Upper lobe of right lung (tissue), 1 donor: ENCODE results near the gene GRPEL1. TPM values are rescaled to one million over a fixed set of nuclear protein-coding genes. Genes with fewer than 3 reads are reported as not detected.

ENCODE experiments used
- ATAC-seq: fragments of 200-7000 bp; cut with Tn5 transposase; one replicate; pipeline ENCODE4 v1.9.1; 2020; ENCODE audit warnings: mild to moderate bottlenecking, moderate library complexity
- DNase-seq: peaks from one replicate; pipeline ENCODE4 v3.0.0-alpha.2; 2020
- H3K27ac ChIP-seq: fragments of 200-600 bp; one replicate; pipeline ENCODE4 v1.8.0; 2022
- H3K27me3 ChIP-seq: fragments of 200-600 bp; one replicate; pipeline ENCODE4 v1.8.0; 2022; ENCODE audit warnings: mild to moderate bottlenecking
- H3K36me3 ChIP-seq: fragments of 200-600 bp; one replicate; pipeline ENCODE4 v1.8.0; 2022
- H3K4me1 ChIP-seq: fragments of 200-600 bp; one replicate; pipeline ENCODE4 v1.8.0; 2022
- H3K4me3 ChIP-seq: fragments of 200-600 bp; one replicate; pipeline ENCODE4 v1.8.0; 2022; ENCODE audit warnings: mild to moderate bottlenecking
- H3K9me3 ChIP-seq: fragments of 200-600 bp; one replicate; pipeline ENCODE4 v1.8.0; 2022
- intact Hi-C: fragments of 100-400 bp; cut with DNase I; formaldehyde crosslinking; loops from one replicate; pipeline ENCODE4 v1.11.0; 2022
- total RNA-seq: library from RNA; stranded (reverse); fragmentation: NEBNext Ultra II Directional; extraction: Animal tissue kit (Norgen Biotek cat#: 25700); gene quantifications from one replicate; pipeline ENCODE4 v1.2.1, GENCODE V29; 2021
- TF ChIP-seq, protein P1 (sequence below): fragments of 200-600 bp; IDR thresholded peaks from one replicate; pipeline ENCODE4 v1.8.0; 2022; ENCODE audit warnings: antibody characterized with exemption
- donor health status: DM: no; HTN: yes; CAD: no; lungs with severe emphysema.

Gene GRPEL1
- total RNA-seq, 1 donor from 2014 or later = 27.8 TPM

DNA sequence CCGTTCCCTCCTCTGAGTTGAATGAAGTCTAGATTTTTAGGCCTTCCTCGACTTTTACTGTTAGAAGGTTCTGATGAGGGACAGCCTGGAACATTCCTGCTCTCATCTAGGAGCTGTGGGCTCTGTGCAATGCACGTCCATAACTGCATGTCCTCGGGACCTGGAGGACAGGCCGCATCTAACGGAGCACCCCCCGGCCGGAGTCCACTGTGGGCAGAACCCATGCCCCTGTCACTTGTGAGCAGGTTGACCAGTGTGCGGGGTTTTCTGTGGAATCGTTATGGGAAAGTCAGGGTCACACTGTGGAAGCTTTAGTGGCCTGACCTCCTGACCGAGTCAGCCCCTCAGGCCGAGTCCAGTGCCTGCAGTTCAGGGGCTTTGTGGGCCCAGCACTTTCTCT is 44.0 kb downstream of the GRPEL1 start:
- TF ChIP-seq, protein P1, sequence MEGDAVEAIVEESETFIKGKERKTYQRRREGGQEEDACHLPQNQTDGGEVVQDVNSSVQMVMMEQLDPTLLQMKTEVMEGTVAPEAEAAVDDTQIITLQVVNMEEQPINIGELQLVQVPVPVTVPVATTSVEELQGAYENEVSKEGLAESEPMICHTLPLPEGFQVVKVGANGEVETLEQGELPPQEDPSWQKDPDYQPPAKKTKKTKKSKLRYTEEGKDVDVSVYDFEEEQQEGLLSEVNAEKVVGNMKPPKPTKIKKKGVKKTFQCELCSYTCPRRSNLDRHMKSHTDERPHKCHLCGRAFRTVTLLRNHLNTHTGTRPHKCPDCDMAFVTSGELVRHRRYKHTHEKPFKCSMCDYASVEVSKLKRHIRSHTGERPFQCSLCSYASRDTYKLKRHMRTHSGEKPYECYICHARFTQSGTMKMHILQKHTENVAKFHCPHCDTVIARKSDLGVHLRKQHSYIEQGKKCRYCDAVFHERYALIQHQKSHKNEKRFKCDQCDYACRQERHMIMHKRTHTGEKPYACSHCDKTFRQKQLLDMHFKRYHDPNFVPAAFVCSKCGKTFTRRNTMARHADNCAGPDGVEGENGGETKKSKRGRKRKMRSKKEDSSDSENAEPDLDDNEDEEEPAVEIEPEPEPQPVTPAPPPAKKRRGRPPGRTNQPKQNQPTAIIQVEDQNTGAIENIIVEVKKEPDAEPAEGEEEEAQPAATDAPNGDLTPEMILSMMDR = no peak
- H3K36me3 ChIP-seq = peaks cover 39% of the 10 kb centered on the region
- no peak for DNase-seq

DNA sequence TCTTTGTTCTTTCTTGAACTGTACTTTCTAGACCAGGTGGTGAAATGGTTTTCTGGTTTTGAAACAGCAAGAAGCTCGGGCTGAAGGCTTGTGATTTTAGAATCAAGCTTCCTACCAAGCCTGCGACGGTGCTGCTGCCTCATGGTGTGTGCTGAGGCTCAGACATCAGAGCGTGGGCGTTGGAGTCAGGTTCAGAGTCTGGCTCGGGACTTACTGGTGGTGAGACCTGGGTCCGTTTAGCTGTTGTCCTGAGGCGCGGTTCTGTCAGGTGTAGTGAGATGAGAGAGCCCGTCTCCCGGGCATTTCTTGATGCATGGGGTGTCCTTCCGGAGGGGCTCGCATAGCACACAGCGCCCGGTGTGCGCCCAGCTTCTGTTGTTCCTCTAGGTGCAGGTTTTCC is 44.4 kb downstream of the GRPEL1 start:
- intact Hi-C loops = no loop called here
- H3K4me1 ChIP-seq = no peaks in the 10 kb centered on the region
- H3K27me3 ChIP-seq = no peaks in the 10 kb centered on the region
- DNase-seq (no peak), ATAC-seq (no peak)
- H3K36me3 ChIP-seq = peaks cover 39% of the 10 kb centered on the region
- no peak overlapping the region for H3K27ac ChIP-seq
- no peak overlapping the region for H3K4me3 ChIP-seq
- H3K9me3 ChIP-seq = no peaks in the 10 kb centered on the region
- TF ChIP-seq, protein P1 = no peak

More for the DNA sequence above, 44.0 kb downstream of the GRPEL1 start:
- Histone ChIP-seq H3K4me3 (no peak overlapping the region), H3K9me3 (no peaks in the 10 kb centered on the region), H3K4me1 (no peaks in the 10 kb centered on the region), H3K27me3 (no peaks in the 10 kb centered on the region), H3K27ac (no peak overlapping the region)
- intact Hi-C loops = no loop called here
- no peak for ATAC-seq

GRCh38 chr4:7021930-7022664 is 45.8 kb downstream of the GRPEL1 start:
- H3K27ac ChIP-seq = no peak overlapping the region
- DNase-seq = no peak
- TF ChIP-seq, protein P1 = no peak
- H3K27me3 ChIP-seq = no peaks in the 10 kb centered on the region
- H3K36me3 ChIP-seq = peaks cover 47% of the 10 kb centered on the region
- no peaks in the 10 kb centered on the region for H3K4me1 ChIP-seq
- ATAC-seq = peak; percentile 44
- H3K9me3 ChIP-seq = no peaks in the 10 kb centered on the region
- intact Hi-C loops = no loop called here
- H3K4me3 ChIP-seq = no peak overlapping the region

GRCh38 chr4:7021355-7021754 is 46.5 kb downstream of the GRPEL1 start:
- DNase-seq (no peak), ATAC-seq (no peak)
- Histone ChIP-seq H3K27me3 (no peaks in the 10 kb centered on the region), H3K4me1 (no peaks in the 10 kb centered on the region), H3K9me3 (no peaks in the 10 kb centered on the region), H3K27ac (no peak overlapping the region), H3K4me3 (no peak overlapping the region), H3K36me3 (peaks cover 52% of the 10 kb centered on the region)
- TF ChIP-seq, protein P1 = no peak
- intact Hi-C loops = no loop called here

GRCh38 chr4:7020856-7021255 is 47.0 kb downstream of the GRPEL1 start:
- Histone ChIP-seq H3K4me3 (no peak overlapping the region), H3K27me3 (no peaks in the 10 kb centered on the region), H3K9me3 (no peaks in the 10 kb centered on the region), H3K4me1 (no peaks in the 10 kb centered on the region), H3K27ac (no peak overlapping the region), H3K36me3 (peaks cover 52% of the 10 kb centered on the region)
- intact Hi-C loops = no loop called here
- ATAC-seq = no peak
- DNase-seq = no peak
- TF ChIP-seq, protein P1 = no peak
